Neutrophil (primary cell): ENCODE measurements around the gene TUBA8.
"Not testable (repeated sequence)": the region's sequence is repeated elsewhere in the genome, so short reads cannot be mapped to it uniquely, and the experiment has no call there.

Experiments
- H3K27ac ChIP-seq: fragments of 200-600 bp; sonication (generic); 2 replicates; pipeline ENCODE4 v1.5.1; 2016; ENCODE audit warnings: mild to moderate bottlenecking, moderate library complexity
- H3K27me3 ChIP-seq: fragments of 200-600 bp; sonication (generic); 2 replicates; pipeline ENCODE4 v1.6.0; 2016; ENCODE audit warnings: mild to moderate bottlenecking
- H3K36me3 ChIP-seq: fragments of 200-600 bp; sonication (generic); 2 replicates; pipeline ENCODE4 v1.5.1; 2017
- H3K4me1 ChIP-seq, 2 experiments: fragments of 200-600 bp in 1 of 2; sonication (generic) in 1 of 2; 1 replicate in 1 of 2; 2 replicates in 1 of 2; pipeline versions ENCODE4 v1.5.1 to v1.6.1; 2013 to 2016; ENCODE audit warnings: low read depth in 1 of 2, low read length in 1 of 2, mild to moderate bottlenecking in 1 of 2, moderate library complexity in 1 of 2; ENCODE audit not compliant: control insufficient read depth in 1 of 2, insufficient read depth in 1 of 2
- H3K4me3 ChIP-seq, 2 experiments: fragments of 200-600 bp in 1 of 2; sonication (generic) in 1 of 2; 1 replicate in 1 of 2; 2 replicates in 1 of 2; pipeline ENCODE4 v1.5.1; 2013 to 2016; ENCODE audit warnings: low read depth in 1 of 2, low read length in 1 of 2, mild to moderate bottlenecking in 1 of 2, moderate library complexity in 1 of 2
- H3K9me3 ChIP-seq: fragments of 200-600 bp; sonication (generic); 2 replicates; pipeline ENCODE4 v1.5.1; 2016
- CTCF ChIP-seq: fragments of 200-600 bp; sonication (generic); IDR thresholded peaks from 2 replicates; pipeline ENCODE4 v1.5.1; 2016; ENCODE audit warnings: antibody characterized with exemption

TUBA8 gene

GRCh38 chr22:18130699-18131429, 20.3 kb downstream of the TUBA8 start:
- no peak overlapping the region for H3K27ac ChIP-seq
- no peaks in the 10 kb centered on the region for H3K9me3 ChIP-seq
- no peaks in the 10 kb centered on the region for H3K4me1 ChIP-seq
- H3K36me3 ChIP-seq = no peaks in the 10 kb centered on the region
- H3K27me3 ChIP-seq = no peaks in the 10 kb centered on the region
- no peak for TF ChIP-seq CTCF
- H3K4me3 ChIP-seq = no peak overlapping the region

- H3K4me1 ChIP-seq = no peaks in the 10 kb centered on the region
- no peaks in the 10 kb centered on the region for H3K9me3 ChIP-seq
- no peak for TF ChIP-seq CTCF
- H3K36me3 ChIP-seq = no peaks in the 10 kb centered on the region
- no peaks in the 10 kb centered on the region for H3K27me3 ChIP-seq
- H3K4me3 ChIP-seq = no peak overlapping the region
- H3K27ac ChIP-seq = no peak overlapping the region
Measured at GRCh38 chr22:18133452-18133851, 22.8 kb downstream of the TUBA8 start.

- no peaks in the 10 kb centered on the region for H3K27me3 ChIP-seq
- H3K27ac ChIP-seq = no peak overlapping the region
- no peak for TF ChIP-seq CTCF
- no peak overlapping the region for H3K4me3 ChIP-seq
- H3K4me1 ChIP-seq = no peaks in the 10 kb centered on the region
- H3K9me3 ChIP-seq = no peaks in the 10 kb centered on the region
- H3K36me3 ChIP-seq = no peaks in the 10 kb centered on the region
Measured at GRCh38 chr22:18136563-18137320, 26.1 kb downstream of the TUBA8 start.

GRCh38 chr22:18141004-18141403, 30.4 kb downstream of the TUBA8 start:
- H3K4me3 ChIP-seq, H3K9me3 ChIP-seq, H3K36me3 ChIP-seq, H3K4me1 ChIP-seq, H3K27ac ChIP-seq, H3K27me3 ChIP-seq: not testable (repeated sequence)

GRCh38 chr22:18144105-18144504, 33.5 kb downstream of the TUBA8 start:
- no peaks in the 10 kb centered on the region for H3K36me3 ChIP-seq
- no peak overlapping the region for H3K4me3 ChIP-seq
- no peaks in the 10 kb centered on the region for H3K9me3 ChIP-seq
- peaks cover 1 to 3% of the 10 kb centered on the region in 2 experiments for H3K4me1 ChIP-seq
- no peak overlapping the region for H3K27ac ChIP-seq
- H3K27me3 ChIP-seq = no peaks in the 10 kb centered on the region
- TF ChIP-seq CTCF = no peak

GRCh38 chr22:18145676-18146388, 35.2 kb downstream of the TUBA8 start:
- Histone ChIP-seq H3K9me3 (no peaks in the 10 kb centered on the region), H3K27ac (no peak overlapping the region), H3K4me1 (peaks cover 7 to 8% of the 10 kb centered on the region in 2 experiments), H3K36me3 (no peaks in the 10 kb centered on the region), H3K27me3 (no peaks in the 10 kb centered on the region), H3K4me3 (no peak overlapping the region)
- TF ChIP-seq CTCF = no peak
